ENCODE data around the gene TOX4.
"Not testable (repeated sequence)": the region's sequence is repeated elsewhere in the genome, so short reads cannot be mapped to it uniquely, and the experiment has no call there.

Gene TOX4

DNA sequence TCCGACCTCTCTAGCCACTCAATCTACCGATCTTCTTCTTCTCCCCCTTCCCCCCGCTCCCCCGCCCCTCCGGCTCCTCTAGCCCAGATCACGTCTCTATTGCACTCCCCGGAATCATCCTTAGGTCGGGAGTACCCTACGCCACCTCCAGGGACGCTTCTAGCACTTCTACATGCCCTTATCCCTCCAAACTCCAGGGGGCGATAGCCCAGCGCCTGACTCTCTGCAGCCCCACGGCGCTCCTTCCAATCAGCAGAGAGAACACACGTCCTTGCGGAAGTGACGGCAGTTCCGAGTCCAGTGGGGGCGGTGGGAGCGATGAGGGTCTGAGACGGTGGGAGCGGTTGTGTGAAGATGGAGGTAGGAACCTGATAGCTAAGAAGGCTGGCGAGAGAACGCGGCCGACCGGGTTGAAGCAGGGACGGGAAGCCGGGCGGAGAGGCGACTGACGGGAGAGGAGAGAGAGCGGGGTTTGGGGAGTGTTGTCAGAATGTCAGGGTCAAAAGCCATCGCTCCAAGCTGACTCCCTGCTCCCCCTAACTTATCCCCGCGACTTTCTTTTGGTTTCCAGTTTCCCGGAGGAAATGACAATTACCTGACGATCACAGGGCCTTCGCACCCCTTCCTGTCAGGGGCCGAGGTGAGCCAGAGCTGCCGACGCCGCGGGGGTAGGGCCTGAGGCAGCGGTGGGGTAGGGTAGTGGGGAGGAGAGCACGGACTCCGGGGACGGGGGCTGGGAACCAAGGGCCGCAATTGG is at the start of gene TOX4, which contains the start of gene RAB2B:
Gene TOX4 (plus strand): TSS at position 271 of the 757 bp plus-strand sequence. CDS start 84 bp downstream, at position 355.
Gene RAB2B (minus strand): TSS at position 35 of the 757 bp plus-strand sequence. CDS start 87 bp downstream, outside the sequence.
- Histone ChIP-seq H3K4me1 (ENCODE audit: control insufficient read depth in 5 of 5, insufficient read depth in 5 of 5, low read length in 5 of 5) (peaks cover 0 to 24% (median 19%) of the 10 kb centered on the region in 5 donors), H3K9ac (ENCODE audit: low read length in 5 of 5) (peak within 1 kb of the TSS; percentile 87 to 99 (median 98)), H3K27ac (ENCODE audit: low read depth, low read length) (peak within 1 kb of the TSS; percentile 89), H3K9me3 (ENCODE audit: control insufficient read depth in 5 of 5, low read length in 5 of 5) (no peaks in the 10 kb centered on the region), H3K36me3 (ENCODE audit: control insufficient read depth in 5 of 5, insufficient read depth in 5 of 5, low read length in 5 of 5) (peaks cover 9 to 26% (median 12%) of the 10 kb centered on the region in 5 donors), H3K27me3 (ENCODE audit: control insufficient read depth in 5 of 5, insufficient read depth in 4 of 5, low read length in 5 of 5) (no peaks in the 10 kb centered on the region), H3K4me3 (ENCODE audit: low read depth in 1 of 5, low read length in 5 of 5) (peak within 1 kb of the TSS; percentile 84 to 100 (median 99))

DNA sequence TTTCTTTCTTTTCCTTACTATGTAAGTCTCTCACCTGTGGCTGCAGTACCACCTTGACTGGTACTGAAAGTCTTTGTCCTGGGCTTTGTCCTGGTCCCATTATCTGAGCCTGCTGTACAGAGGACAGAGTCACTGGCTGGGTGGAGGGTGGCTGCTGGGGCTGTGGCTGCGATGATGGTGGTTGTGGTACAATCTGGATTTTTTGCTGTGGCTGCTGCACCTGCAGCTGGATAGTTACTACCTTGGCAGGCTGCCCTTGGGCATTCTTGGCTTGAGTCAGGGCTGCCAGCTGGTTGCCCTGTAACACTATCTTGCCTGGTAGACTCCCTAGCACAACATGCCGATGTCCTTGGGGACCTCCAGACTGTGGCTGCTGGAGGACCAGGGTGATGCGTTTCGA is 48.1 kb upstream of the TOX4 start:
- Histone ChIP-seq H3K9ac (ENCODE audit: low read length in 5 of 5) (no peak overlapping the region), H3K36me3 (ENCODE audit: control insufficient read depth in 5 of 5, insufficient read depth in 5 of 5, low read length in 5 of 5) (peaks cover 34 to 72% (median 64%) of the 10 kb centered on the region in 5 donors), H3K27me3 (ENCODE audit: control insufficient read depth in 5 of 5, insufficient read depth in 4 of 5, low read length in 5 of 5) (no peaks in the 10 kb centered on the region), H3K4me1 (ENCODE audit: control insufficient read depth in 5 of 5, insufficient read depth in 5 of 5, low read length in 5 of 5) (no peaks in the 10 kb centered on the region), H3K4me3 (ENCODE audit: low read depth in 1 of 5, low read length in 5 of 5) (no peak overlapping the region), H3K9me3 (ENCODE audit: control insufficient read depth in 5 of 5, low read length in 5 of 5) (no peaks in the 10 kb centered on the region), H3K27ac (ENCODE audit: low read depth, low read length) (no peak overlapping the region)

- H3K9ac ChIP-seq (ENCODE audit: low read length in 5 of 5): no peak overlapping the region
- no peaks in the 10 kb centered on the region for H3K9me3 ChIP-seq (ENCODE audit: control insufficient read depth in 5 of 5, low read length in 5 of 5)
- H3K4me3 ChIP-seq (ENCODE audit: low read depth in 1 of 5, low read length in 5 of 5): no peak overlapping the region
- peaks cover 0 to 9% (median 7%) of the 10 kb centered on the region in 5 donors for H3K4me1 ChIP-seq (ENCODE audit: control insufficient read depth in 5 of 5, insufficient read depth in 5 of 5, low read length in 5 of 5)
- H3K27me3 ChIP-seq (ENCODE audit: control insufficient read depth in 5 of 5, insufficient read depth in 4 of 5, low read length in 5 of 5): no peaks in the 10 kb centered on the region
- H3K36me3 ChIP-seq (ENCODE audit: control insufficient read depth in 5 of 5, insufficient read depth in 5 of 5, low read length in 5 of 5): peaks cover 24 to 54% (median 51%) of the 10 kb centered on the region in 5 donors
- no peak overlapping the region for H3K27ac ChIP-seq (ENCODE audit: low read depth, low read length)
These were observed 45.9 kb upstream of the TOX4 start for GRCh38 chr14:21431126-21431525.

GRCh38 chr14:21436567-21437062 is 40.4 kb upstream of the TOX4 start:
- Histone ChIP-seq H3K9me3 (ENCODE audit: control insufficient read depth in 5 of 5, low read length in 5 of 5) (no peaks in the 10 kb centered on the region), H3K27ac (ENCODE audit: low read depth, low read length) (peak overlapping the region; percentile 97), H3K9ac (ENCODE audit: low read length in 5 of 5) (peak overlapping the region in 4 of 5 donors; percentile 94 to 98 (median 96)), H3K4me3 (ENCODE audit: low read depth in 1 of 5, low read length in 5 of 5) (peak overlapping the region; percentile 92 to 97 (median 94)), H3K36me3 (ENCODE audit: control insufficient read depth in 5 of 5, insufficient read depth in 5 of 5, low read length in 5 of 5) (peaks cover 0 to 2% (median 1%) of the 10 kb centered on the region in 5 donors), H3K4me1 (ENCODE audit: control insufficient read depth in 5 of 5, insufficient read depth in 5 of 5, low read length in 5 of 5) (peaks cover 0 to 24% (median 20%) of the 10 kb centered on the region in 5 donors), H3K27me3 (ENCODE audit: control insufficient read depth in 5 of 5, insufficient read depth in 4 of 5, low read length in 5 of 5) (no peaks in the 10 kb centered on the region)

DNA sequence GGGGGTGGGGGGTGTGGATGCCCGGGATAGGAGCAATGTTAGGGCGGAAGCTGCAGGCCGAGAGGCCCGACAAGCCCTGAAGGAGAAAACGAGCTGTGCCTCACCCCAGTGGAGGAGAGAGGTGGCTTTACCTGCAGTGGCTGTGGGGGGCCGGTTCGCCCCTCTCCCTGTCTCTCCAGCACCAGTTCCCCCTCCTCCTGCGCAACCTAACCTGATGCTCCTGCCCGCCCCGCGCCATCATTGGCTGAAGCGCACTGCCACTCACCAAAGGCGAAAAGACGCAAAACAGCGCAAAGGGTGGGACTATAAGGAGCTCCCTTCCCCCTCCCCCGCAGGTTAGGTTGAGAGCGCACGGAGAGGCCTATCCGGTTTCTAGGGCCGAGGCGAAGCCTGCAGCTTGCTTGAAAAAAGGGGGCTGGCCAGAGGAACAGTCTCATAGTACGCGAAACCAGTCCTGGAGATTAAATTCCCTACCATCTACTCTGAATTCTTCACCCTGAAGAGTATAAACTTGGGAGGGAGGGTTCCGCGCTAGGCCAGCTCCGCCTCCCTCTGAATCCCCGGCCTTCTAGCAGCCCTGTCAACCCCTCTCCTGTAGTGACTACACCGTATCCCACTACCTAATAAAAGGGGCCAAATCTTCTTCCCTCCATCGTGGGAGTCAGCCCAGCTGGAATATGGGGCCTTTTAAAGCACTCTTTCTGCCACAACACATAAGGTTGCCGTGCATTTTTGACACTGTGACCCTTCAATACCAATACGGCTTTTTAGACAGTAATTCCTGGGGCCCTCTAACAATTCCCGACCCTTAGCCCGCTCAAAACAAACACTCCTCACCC is 39.7 kb upstream of the TOX4 start:
- H3K9me3 ChIP-seq (ENCODE audit: control insufficient read depth in 5 of 5, low read length in 5 of 5): no peaks in the 10 kb centered on the region
- peak overlapping the region; percentile 40 to 98 (median 96) for H3K9ac ChIP-seq (ENCODE audit: low read length in 5 of 5)
- peak overlapping the region; percentile 92 to 97 (median 94) for H3K4me3 ChIP-seq (ENCODE audit: low read depth in 1 of 5, low read length in 5 of 5)
- peak overlapping the region; percentile 97 for H3K27ac ChIP-seq (ENCODE audit: low read depth, low read length)
- peaks cover 0 to 24% (median 20%) of the 10 kb centered on the region in 5 donors for H3K4me1 ChIP-seq (ENCODE audit: control insufficient read depth in 5 of 5, insufficient read depth in 5 of 5, low read length in 5 of 5)
- no peaks in the 10 kb centered on the region for H3K27me3 ChIP-seq (ENCODE audit: control insufficient read depth in 5 of 5, insufficient read depth in 4 of 5, low read length in 5 of 5)
- no peaks in the 10 kb centered on the region for H3K36me3 ChIP-seq (ENCODE audit: control insufficient read depth in 5 of 5, insufficient read depth in 5 of 5, low read length in 5 of 5)

DNA sequence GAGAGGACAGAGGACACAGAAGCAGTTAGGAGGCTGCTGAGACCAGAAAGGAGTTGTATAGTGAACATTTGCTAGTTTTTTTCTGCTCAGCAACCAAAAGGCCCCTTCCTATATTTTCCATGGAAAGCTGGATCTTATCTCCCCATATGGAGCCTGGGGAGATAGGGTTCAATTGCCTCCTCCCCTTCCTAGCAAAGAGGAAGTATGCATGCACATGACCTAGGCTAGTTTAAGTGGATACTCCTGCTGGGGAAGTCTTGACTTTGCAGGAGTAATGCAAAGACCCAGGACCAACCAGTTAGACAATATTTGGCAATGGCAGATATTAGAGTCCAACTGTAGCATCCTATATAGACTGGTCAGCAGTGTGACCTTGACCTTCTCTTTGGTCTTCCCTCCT is 36.1 kb upstream of the TOX4 start:
- Histone ChIP-seq H3K4me1 (ENCODE audit: control insufficient read depth in 5 of 5, insufficient read depth in 5 of 5, low read length in 5 of 5) (peaks cover 0 to 18% (median 15%) of the 10 kb centered on the region in 5 donors), H3K27me3 (ENCODE audit: control insufficient read depth in 5 of 5, insufficient read depth in 4 of 5, low read length in 5 of 5) (no peaks in the 10 kb centered on the region), H3K9me3 (ENCODE audit: control insufficient read depth in 5 of 5, low read length in 5 of 5) (no peaks in the 10 kb centered on the region), H3K36me3 (ENCODE audit: control insufficient read depth in 5 of 5, insufficient read depth in 5 of 5, low read length in 5 of 5) (no peaks in the 10 kb centered on the region), H3K4me3 (ENCODE audit: low read depth in 1 of 5, low read length in 5 of 5) (no peak overlapping the region), H3K27ac (ENCODE audit: low read depth, low read length) (no peak overlapping the region), H3K9ac (ENCODE audit: low read length in 5 of 5) (no peak overlapping the region)

GRCh38 chr14:21442657-21443056 is 34.3 kb upstream of the TOX4 start:
- H3K27me3 ChIP-seq (ENCODE audit: control insufficient read depth in 5 of 5, insufficient read depth in 4 of 5, low read length in 5 of 5); H3K36me3 ChIP-seq (ENCODE audit: control insufficient read depth in 5 of 5, insufficient read depth in 5 of 5, low read length in 5 of 5); H3K9me3 ChIP-seq (ENCODE audit: control insufficient read depth in 5 of 5, low read length in 5 of 5); H3K4me3 ChIP-seq (ENCODE audit: low read depth in 1 of 5, low read length in 5 of 5); H3K27ac ChIP-seq (ENCODE audit: low read depth, low read length); H3K4me1 ChIP-seq (ENCODE audit: control insufficient read depth in 5 of 5, insufficient read depth in 5 of 5, low read length in 5 of 5); H3K9ac ChIP-seq (ENCODE audit: low read length in 5 of 5): not testable (repeated sequence)

GRCh38 chr14:21449899-21450216 is 27.1 kb upstream of the TOX4 start:
- Histone ChIP-seq H3K36me3 (ENCODE audit: control insufficient read depth in 5 of 5, insufficient read depth in 5 of 5, low read length in 5 of 5) (no peaks in the 10 kb centered on the region), H3K27ac (ENCODE audit: low read depth, low read length) (no peak overlapping the region), H3K27me3 (ENCODE audit: control insufficient read depth in 5 of 5, insufficient read depth in 4 of 5, low read length in 5 of 5) (no peaks in the 10 kb centered on the region), H3K4me3 (ENCODE audit: low read depth in 1 of 5, low read length in 5 of 5) (no peak overlapping the region), H3K9ac (ENCODE audit: low read length in 5 of 5) (no peak overlapping the region), H3K9me3 (ENCODE audit: control insufficient read depth in 5 of 5, low read length in 5 of 5) (no peaks in the 10 kb centered on the region), H3K4me1 (ENCODE audit: control insufficient read depth in 5 of 5, insufficient read depth in 5 of 5, low read length in 5 of 5) (peaks cover 0 to 17% (median 10%) of the 10 kb centered on the region in 5 donors)

GRCh38 chr14:21454843-21455544 is 22.0 kb upstream of the TOX4 start:
- Histone ChIP-seq H3K9me3 (ENCODE audit: control insufficient read depth in 5 of 5, low read length in 5 of 5) (no peaks in the 10 kb centered on the region), H3K9ac (ENCODE audit: low read length in 5 of 5) (peak overlapping the region in 4 of 5 donors; percentile 82 to 95 (median 89)), H3K27ac (ENCODE audit: low read depth, low read length) (no peak overlapping the region), H3K4me3 (ENCODE audit: low read depth in 1 of 5, low read length in 5 of 5) (peak overlapping the region; percentile 78 to 98 (median 95)), H3K27me3 (ENCODE audit: control insufficient read depth in 5 of 5, insufficient read depth in 4 of 5, low read length in 5 of 5) (no peaks in the 10 kb centered on the region), H3K4me1 (ENCODE audit: control insufficient read depth in 5 of 5, insufficient read depth in 5 of 5, low read length in 5 of 5) (peaks cover 0 to 23% (median 16%) of the 10 kb centered on the region in 5 donors), H3K36me3 (ENCODE audit: control insufficient read depth in 5 of 5, insufficient read depth in 5 of 5, low read length in 5 of 5) (peaks cover 5 to 10% (median 6%) of the 10 kb centered on the region in 5 donors)

Measured in subcutaneous abdominal adipose tissue (tissue), 5 donors.